Omental fat pad (tissue), 4 donors: Measurements from ENCODE around the gene EFCAB6. TPM values are rescaled to one million over a fixed set of nuclear protein-coding genes. Genes with fewer than 3 reads are reported as not detected.

Experiments used
- ATAC-seq: fragments of 150-250 bp; one replicate; pipeline ENCODE4 v1.9.1; 2016; ENCODE audit warnings: mild to moderate bottlenecking, moderate library complexity; ENCODE audit not compliant: low FRiP score
- DNase-seq: peaks from one replicate; pipeline ENCODE4 v3.0.0-alpha.2; 2019; ENCODE audit warnings: low spot score
- total RNA-seq, 4 donors: library from RNA; depleted of rRNA; stranded (reverse); fragments of >200 nt; gene quantifications; one replicate each; pipeline ENCODE4 v1.1.0, GENCODE V29; 2016
- TF ChIP-seq, protein P1 (sequence below), 3 donors: fragments of 450-650 bp; IDR thresholded peaks; one replicate each; pipeline ENCODE4 v1.5.1; 2016 to 2017; ENCODE audit warnings: antibody characterized with exemption in 3 of 3, mild to moderate bottlenecking in 3 of 3, moderate library complexity in 2 of 3

EFCAB6 gene
- total RNA-seq, 4 donors from 2014 or later, result 0.48 to 3.2 (median 1.9) TPM

DNA sequence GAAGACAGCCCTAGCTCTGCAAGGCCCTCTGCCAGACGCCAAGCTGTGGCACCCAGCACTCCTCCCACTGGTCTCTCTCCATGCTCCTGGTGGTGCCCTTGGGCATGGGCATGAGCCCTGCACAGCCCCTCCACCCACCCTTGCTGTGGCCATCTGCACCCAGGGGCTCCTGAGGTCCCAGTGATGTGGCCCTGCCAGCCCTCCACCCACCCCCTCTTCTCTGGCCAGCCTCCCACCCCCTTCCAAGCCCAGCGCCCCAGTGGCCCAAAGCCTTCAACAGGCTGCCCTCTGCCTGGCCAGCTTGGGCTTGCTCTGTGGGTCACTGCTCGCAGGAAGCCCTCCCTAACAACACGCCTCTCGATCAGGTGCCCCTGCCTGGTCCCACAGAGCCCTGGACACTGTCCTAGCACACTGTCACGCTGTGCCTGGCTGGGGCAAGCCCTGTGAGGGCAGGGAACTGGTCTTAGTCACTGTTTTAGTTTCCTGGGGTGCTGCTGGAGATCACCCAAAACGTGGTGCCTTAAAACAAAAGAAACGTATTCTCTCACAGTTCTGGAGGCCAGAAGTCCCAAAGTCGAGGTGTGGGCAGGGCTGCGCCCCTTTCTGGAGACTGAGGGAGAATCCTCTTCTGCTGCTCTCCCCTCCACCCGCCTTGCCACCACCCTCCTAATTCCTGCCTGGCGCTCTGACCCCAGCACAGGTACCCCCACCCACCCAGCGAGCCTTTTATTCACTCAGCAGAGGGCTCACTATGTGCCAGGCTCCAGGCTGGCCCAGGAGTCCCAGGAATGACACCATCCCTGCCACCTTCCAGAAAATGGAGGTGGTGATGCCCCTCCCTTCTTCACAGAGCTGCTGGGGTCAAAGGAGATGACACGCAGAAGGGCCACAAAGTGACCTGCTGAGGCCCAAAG is 35.5 kb upstream of the EFCAB6 start:
- TF ChIP-seq, protein P1, sequence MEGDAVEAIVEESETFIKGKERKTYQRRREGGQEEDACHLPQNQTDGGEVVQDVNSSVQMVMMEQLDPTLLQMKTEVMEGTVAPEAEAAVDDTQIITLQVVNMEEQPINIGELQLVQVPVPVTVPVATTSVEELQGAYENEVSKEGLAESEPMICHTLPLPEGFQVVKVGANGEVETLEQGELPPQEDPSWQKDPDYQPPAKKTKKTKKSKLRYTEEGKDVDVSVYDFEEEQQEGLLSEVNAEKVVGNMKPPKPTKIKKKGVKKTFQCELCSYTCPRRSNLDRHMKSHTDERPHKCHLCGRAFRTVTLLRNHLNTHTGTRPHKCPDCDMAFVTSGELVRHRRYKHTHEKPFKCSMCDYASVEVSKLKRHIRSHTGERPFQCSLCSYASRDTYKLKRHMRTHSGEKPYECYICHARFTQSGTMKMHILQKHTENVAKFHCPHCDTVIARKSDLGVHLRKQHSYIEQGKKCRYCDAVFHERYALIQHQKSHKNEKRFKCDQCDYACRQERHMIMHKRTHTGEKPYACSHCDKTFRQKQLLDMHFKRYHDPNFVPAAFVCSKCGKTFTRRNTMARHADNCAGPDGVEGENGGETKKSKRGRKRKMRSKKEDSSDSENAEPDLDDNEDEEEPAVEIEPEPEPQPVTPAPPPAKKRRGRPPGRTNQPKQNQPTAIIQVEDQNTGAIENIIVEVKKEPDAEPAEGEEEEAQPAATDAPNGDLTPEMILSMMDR (IDR thresholded peaks at IDR 0.05), result no peak
- ATAC-seq (no peak), DNase-seq (no peak)

DNA sequence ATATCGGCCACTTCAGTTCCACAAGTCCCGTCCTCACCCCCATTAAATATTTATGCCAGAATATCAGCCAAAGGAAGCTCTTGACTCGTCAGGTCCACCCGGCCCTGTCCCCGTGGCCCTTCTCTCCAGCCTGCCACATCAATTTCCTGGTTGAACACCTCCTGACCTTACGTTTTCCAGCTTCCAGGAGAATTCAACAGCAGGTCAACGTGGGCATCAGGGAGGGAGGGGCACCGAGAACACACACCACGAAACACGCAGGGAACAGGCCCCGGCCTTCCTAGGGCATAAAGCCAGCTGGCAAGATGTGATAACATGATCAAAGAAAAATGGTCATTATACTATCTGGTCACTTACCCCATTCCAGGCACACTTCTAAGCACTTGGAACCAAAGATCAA is 34.9 kb upstream of the EFCAB6 start:
- ATAC-seq (no peak), DNase-seq (no peak)
- TF ChIP-seq, protein P1 (IDR thresholded peaks at IDR 0.05), result no peak

DNA sequence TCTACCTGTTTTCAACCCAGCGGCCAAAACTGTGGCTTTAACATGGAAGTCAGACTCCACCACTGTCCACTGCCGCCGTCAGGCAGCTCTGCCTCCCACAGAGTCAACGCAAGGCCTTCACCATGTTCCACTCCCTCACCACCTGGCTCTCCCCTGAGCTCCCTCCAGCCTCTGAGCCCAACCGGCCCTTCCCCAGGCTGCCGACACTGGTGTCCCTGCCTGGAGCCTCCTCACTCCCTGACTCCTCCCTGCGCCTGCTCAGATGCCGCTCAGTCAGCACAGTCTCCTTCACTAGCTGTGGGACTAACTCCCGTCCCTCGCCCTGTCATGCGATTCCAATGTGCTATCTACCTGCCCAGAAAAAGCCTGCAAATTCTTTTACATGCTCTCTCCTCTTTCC is 33.9 kb upstream of the EFCAB6 start:
- no peak for DNase-seq
- TF ChIP-seq, protein P1 (IDR thresholded peaks at IDR 0.05), result no peak

DNA sequence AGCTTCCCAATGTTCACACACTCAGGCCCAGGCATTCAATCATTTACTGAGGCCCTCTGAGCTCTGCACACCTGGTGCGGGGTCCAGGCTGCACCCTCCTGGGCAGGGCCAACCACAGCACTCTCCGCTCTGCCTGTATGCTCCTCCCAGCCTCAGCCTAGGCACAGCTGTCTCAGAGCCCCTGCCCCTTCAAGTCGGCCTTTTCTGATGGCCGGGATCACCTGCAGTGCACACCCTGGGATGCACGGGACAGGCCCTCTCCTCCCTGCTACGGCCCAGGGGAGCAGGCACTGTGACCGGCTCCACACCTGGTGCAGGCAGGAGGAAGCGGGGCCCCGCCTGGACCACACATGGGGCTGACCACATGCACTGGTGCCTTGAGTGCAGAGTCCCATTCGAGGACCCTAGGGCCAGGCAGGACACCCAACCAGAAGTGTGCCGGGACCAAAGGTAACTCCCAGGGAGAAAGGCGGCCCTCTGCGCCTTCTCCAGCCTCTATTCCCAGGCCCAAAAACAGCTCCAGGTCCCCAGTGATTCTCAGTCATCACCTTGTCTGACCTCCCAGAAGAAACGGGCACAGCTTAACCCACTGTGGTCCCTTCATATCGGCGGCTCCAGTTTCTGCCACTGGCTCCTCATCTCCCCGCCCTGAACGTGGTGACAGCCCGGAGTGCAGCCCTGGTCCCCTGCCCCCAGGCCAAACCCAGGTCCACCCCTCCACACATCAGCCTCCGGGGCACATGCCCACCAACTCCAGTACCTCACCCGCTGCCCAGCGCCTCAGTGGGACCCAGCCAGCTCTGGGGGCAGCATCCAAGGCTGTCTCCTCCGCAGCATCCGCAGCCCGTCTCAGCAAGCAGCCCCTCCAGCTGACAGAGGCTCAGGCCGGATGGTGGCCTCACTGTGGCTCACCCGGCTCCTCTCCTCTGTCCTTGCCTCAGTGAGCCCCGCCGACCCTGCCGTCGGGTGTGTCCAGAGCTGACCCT is 32.7 kb upstream of the EFCAB6 start:
- DNase-seq (no peak), ATAC-seq (no peak)
- TF ChIP-seq, protein P1 (IDR thresholded peaks at IDR 0.05), result no peak

More for the DNA sequence above, 33.9 kb upstream of the EFCAB6 start:
- no peak for ATAC-seq

DNA sequence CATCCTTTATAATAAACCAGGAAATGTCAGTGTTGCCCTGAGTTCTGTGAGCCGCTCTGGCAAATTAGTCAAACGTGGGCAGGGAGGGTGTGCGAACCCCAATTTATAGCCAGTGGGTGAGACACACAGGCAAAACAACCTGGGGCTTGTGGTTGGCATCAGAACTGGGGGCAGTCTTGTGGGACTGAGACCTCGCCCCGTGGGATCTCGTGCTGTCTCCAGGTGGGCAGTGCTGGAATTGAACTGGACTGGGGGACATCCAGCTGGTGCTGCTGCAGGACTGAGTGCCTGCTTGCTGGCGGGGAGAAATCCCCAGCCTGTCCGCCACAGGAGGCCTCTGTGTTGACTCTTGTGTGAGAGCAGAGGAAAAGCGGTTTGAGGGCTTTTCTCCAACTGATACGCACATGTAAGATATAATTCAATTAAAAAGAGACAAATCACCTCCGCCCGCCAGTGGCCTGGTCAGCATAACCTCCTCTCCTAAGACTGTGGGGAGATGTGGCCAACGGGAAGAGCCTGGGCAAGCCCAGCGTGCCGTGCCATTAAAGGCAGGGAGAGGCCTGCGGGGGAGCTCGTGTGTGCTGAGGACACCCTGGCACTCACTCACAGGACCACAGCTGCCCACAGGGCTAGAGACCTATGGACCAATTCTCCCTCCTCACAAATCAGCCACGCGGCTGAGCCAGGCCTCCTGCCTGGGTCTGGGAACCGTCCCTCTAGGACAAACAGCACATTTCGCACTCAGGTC is 31.9 kb upstream of the EFCAB6 start:
- DNase-seq (no peak), ATAC-seq (no peak)
- TF ChIP-seq, protein P1 (IDR thresholded peaks at IDR 0.05), result no peak

DNA sequence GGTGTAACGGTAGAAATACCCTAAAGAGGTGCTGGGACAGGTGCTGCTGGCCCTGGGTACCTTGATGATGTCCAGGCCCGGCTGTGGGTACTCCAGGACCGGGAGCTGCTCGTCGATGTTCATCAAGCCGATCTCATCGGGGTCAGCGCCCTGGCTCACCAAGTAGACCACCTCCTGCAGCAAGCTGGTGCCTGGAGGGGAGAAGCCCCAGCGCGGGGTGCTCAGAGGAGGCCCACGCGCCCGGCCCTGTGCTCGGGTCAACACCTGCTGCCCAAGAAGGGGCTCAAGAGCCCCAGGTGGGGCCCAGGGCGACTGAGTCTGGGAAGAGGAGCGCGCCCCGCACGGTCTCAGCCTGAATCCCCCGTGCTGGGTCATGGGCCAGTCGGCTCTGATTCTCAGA is 29.6 kb upstream of the EFCAB6 start:
- TF ChIP-seq, protein P1 (IDR thresholded peaks at IDR 0.05), result no peak

More for the DNA sequence above, 29.6 kb upstream of the EFCAB6 start:
- DNase-seq (no peak), ATAC-seq (no peak)
